Epithelial cell of proximal tubule (primary cell): Measurements from ENCODE around the gene EPHB6. TPM values are rescaled to one million over a fixed set of nuclear protein-coding genes. Genes with fewer than 3 reads are reported as not detected.

Experiments used
- DNase-seq: peaks from one replicate; pipeline ENCODE4 v3.0.0-alpha.2; 2011; ENCODE audit warnings: low read depth
- H3K4me3 ChIP-seq: 2 replicates; pipeline ENCODE4 v1.5.1; 2011; ENCODE audit warnings: low read depth, mild to moderate bottlenecking, low read length
- CTCF ChIP-seq: conservative IDR thresholded peaks from 2 replicates; pipeline ENCODE4 v1.5.1; 2012; ENCODE audit warnings: low read depth, mild to moderate bottlenecking, low read length
- total RNA-seq: library from RNA; depleted of rRNA; stranded (reverse); fragments of >200 nt; gene quantifications from 2 replicates; pipeline ENCODE4 v1.2.3, GENCODE V29; 2015

Gene EPHB6
- total RNA-seq, 1 donor from 2014 or later: 0.75 TPM

GRCh38 chr7:142872106-142872675, 17.3 kb downstream of the EPHB6 start:
- no peak for TF ChIP-seq CTCF
- no peak for DNase-seq
- no peak overlapping the region for H3K4me3 ChIP-seq

- TF ChIP-seq CTCF: peak; percentile 45
- DNase-seq: no peak
- no peak overlapping the region for H3K4me3 ChIP-seq
These were observed 18.5 kb downstream of the EPHB6 start for GRCh38 chr7:142873281-142873784.

- no peak for DNase-seq
- H3K4me3 ChIP-seq: no peak overlapping the region
- no peak for TF ChIP-seq CTCF
These were observed 19.0 kb downstream of the EPHB6 start for GRCh38 chr7:142873871-142874270.

- TF ChIP-seq CTCF: no peak
- H3K4me3 ChIP-seq: no peak overlapping the region
- DNase-seq: no peak
These were observed 19.5 kb downstream of the EPHB6 start for GRCh38 chr7:142874409-142874808.

- no peak for DNase-seq
- H3K4me3 ChIP-seq: no peak overlapping the region
- TF ChIP-seq CTCF: no peak
These were observed 20.0 kb downstream of the EPHB6 start for GRCh38 chr7:142874837-142875236.

- no peak for TF ChIP-seq CTCF
- DNase-seq: no peak
- no peak overlapping the region for H3K4me3 ChIP-seq
These were observed 20.6 kb downstream of the EPHB6 start for GRCh38 chr7:142875456-142875855.
